ENCODE results near the gene CRYBB3. TPM values are rescaled to one million over a fixed set of nuclear protein-coding genes. Genes with fewer than 3 reads are reported as not detected.
"Not testable (repeated sequence)": the region's sequence is repeated elsewhere in the genome, so short reads cannot be mapped to it uniquely, and the experiment has no call there.

CRYBB3 gene
- total RNA-seq, 2 experiments from 2014 or later, result 0.71 to 0.72 TPM

- POLR2A ChIA-PET, result no interaction called here
- peaks cover 13% of the 10 kb centered on the region for H3K27me3 Mint-ChIP-seq
- H3K4me1 Mint-ChIP-seq, result no peaks in the 10 kb centered on the region
- no peaks in the 10 kb centered on the region for H3K36me3 Mint-ChIP-seq
- no peak overlapping the region for H3K4me3 Mint-ChIP-seq
- H3K27ac Mint-ChIP-seq, result no peak overlapping the region
- DNase-seq (no peak), ATAC-seq (ENCODE audit: low read depth) (no peak)
- H3K9me3 Mint-ChIP-seq, result no peaks in the 10 kb centered on the region
Observed at GRCh38 chr22:25228822-25229221, 29.2 kb downstream of the CRYBB3 start.

GRCh38 chr22:25230760-25231159 lies 31.1 kb downstream of the CRYBB3 start:
- H3K36me3 Mint-ChIP-seq; H3K4me1 Mint-ChIP-seq; ATAC-seq (ENCODE audit: low read depth); H3K27ac Mint-ChIP-seq; DNase-seq; H3K9me3 Mint-ChIP-seq; H3K4me3 Mint-ChIP-seq; POLR2A ChIA-PET: not testable (repeated sequence)
- H3K27me3 Mint-ChIP-seq, result peaks cover 18% of the 10 kb centered on the region

- H3K36me3 Mint-ChIP-seq, result no peaks in the 10 kb centered on the region
- H3K4me3 Mint-ChIP-seq, result no peak overlapping the region
- no peaks in the 10 kb centered on the region for H3K9me3 Mint-ChIP-seq
- POLR2A ChIA-PET, result no interaction called here
- ATAC-seq (ENCODE audit: low read depth) (no peak), DNase-seq (no peak)
- peaks cover 6% of the 10 kb centered on the region for H3K4me1 Mint-ChIP-seq
- H3K27ac Mint-ChIP-seq, result no peak overlapping the region
- peaks cover 27% of the 10 kb centered on the region for H3K27me3 Mint-ChIP-seq
Observed at GRCh38 chr22:25232301-25232700, 32.6 kb downstream of the CRYBB3 start.

- not testable (repeated sequence) for H3K4me1 Mint-ChIP-seq, H3K9me3 Mint-ChIP-seq
- peaks cover 33% of the 10 kb centered on the region for H3K27me3 Mint-ChIP-seq
Observed at GRCh38 chr22:25233706-25234105, 34.0 kb downstream of the CRYBB3 start.

GRCh38 chr22:25235547-25236290 lies 36.1 kb downstream of the CRYBB3 start:
- POLR2A ChIA-PET, result no interaction called here
- H3K9me3 Mint-ChIP-seq, result no peaks in the 10 kb centered on the region
- ATAC-seq (ENCODE audit: low read depth), result peak; percentile 94
- peaks cover 6% of the 10 kb centered on the region for H3K4me1 Mint-ChIP-seq
- peak; percentile 85 for DNase-seq
- H3K4me3 Mint-ChIP-seq, result peak overlapping the region; percentile 36
- peaks cover 41% of the 10 kb centered on the region for H3K27me3 Mint-ChIP-seq
- no peaks in the 10 kb centered on the region for H3K36me3 Mint-ChIP-seq
- no peak overlapping the region for H3K27ac Mint-ChIP-seq

More at GRCh38 chr22:25233706-25234105, 34.0 kb downstream of the CRYBB3 start:
- ATAC-seq (ENCODE audit: low read depth); H3K36me3 Mint-ChIP-seq; POLR2A ChIA-PET; H3K4me3 Mint-ChIP-seq; H3K27ac Mint-ChIP-seq; DNase-seq: not testable (repeated sequence)

GRCh38 chr22:25236417-25236816 lies 36.8 kb downstream of the CRYBB3 start:
- Mint-ChIP-seq H3K36me3 (no peaks in the 10 kb centered on the region), H3K27me3 (peaks cover 42% of the 10 kb centered on the region), H3K27ac (no peak overlapping the region), H3K9me3 (no peaks in the 10 kb centered on the region), H3K4me1 (peaks cover 6% of the 10 kb centered on the region), H3K4me3 (no peak overlapping the region)
- ATAC-seq (ENCODE audit: low read depth) (no peak), DNase-seq (no peak)
- POLR2A ChIA-PET, result no interaction called here

GRCh38 chr22:25237503-25237902 lies 37.8 kb downstream of the CRYBB3 start:
- no peak overlapping the region for H3K27ac Mint-ChIP-seq
- no peaks in the 10 kb centered on the region for H3K36me3 Mint-ChIP-seq
- POLR2A ChIA-PET, result no interaction called here
- DNase-seq, result no peak
- H3K9me3 Mint-ChIP-seq, result no peaks in the 10 kb centered on the region
- no peak overlapping the region for H3K4me3 Mint-ChIP-seq
- peaks cover 41% of the 10 kb centered on the region for H3K27me3 Mint-ChIP-seq
- H3K4me1 Mint-ChIP-seq, result peaks cover 6% of the 10 kb centered on the region
- ATAC-seq (ENCODE audit: low read depth), result no peak

- DNase-seq; POLR2A ChIA-PET; H3K4me3 Mint-ChIP-seq; ATAC-seq (ENCODE audit: low read depth); H3K36me3 Mint-ChIP-seq; H3K27ac Mint-ChIP-seq; H3K9me3 Mint-ChIP-seq; H3K4me1 Mint-ChIP-seq: not testable (repeated sequence)
- peaks cover 38% of the 10 kb centered on the region for H3K27me3 Mint-ChIP-seq
Observed at GRCh38 chr22:25238058-25238457, 38.4 kb downstream of the CRYBB3 start.

GRCh38 chr22:25255169-25255568 lies 55.5 kb downstream of the CRYBB3 start:
- H3K9me3 Mint-ChIP-seq, result not testable (repeated sequence)

More at GRCh38 chr22:25255169-25255568, 55.5 kb downstream of the CRYBB3 start:
- H3K27me3 Mint-ChIP-seq; POLR2A ChIA-PET; ATAC-seq (ENCODE audit: low read depth); H3K4me3 Mint-ChIP-seq; H3K4me1 Mint-ChIP-seq; H3K27ac Mint-ChIP-seq; H3K36me3 Mint-ChIP-seq; DNase-seq: not testable (repeated sequence)

Other genes with a start within 250 kb of the CRYBB3 start
- gene KIAA1671, start 247.1 kb upstream of the CRYBB3 start, total RNA-seq, result 10 to 100 TPM; 10.0 to 10.5 TPM
- not detected for gene CRYBB2, start 19.8 kb downstream of the CRYBB3 start, total RNA-seq

Data from activated naive CD8-positive, alpha-beta T cell treated with anti-CD3 and anti-CD28 coated beads, Interleukin-2, amount 10 ng/mL, durations not matched to agents 7 days and 5 days (primary cell).